ENCODE measurements around the gene NOB1.

Gene NOB1

GRCh38 chr16:69718111-69718764 lies 36.5 kb downstream of the NOB1 start:
- no peak for DNase-seq

DNA sequence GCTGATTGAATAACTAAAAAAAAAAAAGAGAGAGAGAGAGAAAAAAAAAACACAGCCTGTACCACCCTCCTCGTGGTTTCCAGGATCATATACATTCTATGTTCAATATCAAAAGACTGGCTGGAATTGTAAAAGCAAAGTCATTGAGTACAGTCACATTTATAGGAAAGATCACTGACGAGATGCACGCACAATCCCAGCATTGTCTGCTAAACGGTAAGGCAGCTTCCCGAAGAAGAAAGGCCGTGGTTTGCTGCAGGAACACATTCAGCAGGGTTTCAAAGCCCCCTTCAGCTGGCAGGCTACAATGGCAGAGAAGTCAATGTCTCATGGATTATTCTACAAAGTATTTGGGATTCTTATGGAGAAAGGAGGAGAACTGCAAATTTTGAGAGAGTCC lies 37.7 kb downstream of the NOB1 start:
- DNase-seq, result no peak

DNA sequence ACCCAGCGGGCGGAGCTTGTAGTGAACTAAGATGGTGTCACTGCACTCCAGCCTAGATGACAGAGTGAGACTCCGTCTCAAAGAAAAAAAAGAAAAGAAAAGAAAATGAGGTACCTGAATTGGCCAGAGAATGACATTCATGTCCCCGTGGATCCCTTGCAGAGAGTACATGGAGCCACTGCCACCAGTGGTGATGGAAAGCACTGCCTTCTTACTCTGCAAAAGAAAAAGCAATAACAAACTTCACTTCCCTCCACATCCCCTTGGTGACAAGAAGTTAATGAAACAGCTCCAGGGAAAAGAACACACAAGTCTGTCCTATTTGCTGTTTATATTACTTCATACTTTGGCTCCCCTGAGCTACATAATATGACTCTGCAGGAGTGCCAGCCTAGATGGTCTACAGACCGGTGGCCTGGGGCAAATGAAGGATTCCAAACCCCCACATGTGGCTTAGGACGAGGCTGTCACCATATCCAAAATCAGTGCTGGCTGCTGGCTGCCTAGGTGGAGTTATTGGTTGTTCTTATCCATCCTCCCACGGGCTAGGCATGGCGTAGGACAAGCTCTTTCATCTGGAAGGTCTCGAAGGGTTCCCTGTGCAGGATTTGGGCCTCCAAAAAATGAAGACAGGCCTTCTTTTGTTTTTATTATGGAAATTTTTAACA lies 41.7 kb downstream of the NOB1 start:
- no peak for DNase-seq

DNA sequence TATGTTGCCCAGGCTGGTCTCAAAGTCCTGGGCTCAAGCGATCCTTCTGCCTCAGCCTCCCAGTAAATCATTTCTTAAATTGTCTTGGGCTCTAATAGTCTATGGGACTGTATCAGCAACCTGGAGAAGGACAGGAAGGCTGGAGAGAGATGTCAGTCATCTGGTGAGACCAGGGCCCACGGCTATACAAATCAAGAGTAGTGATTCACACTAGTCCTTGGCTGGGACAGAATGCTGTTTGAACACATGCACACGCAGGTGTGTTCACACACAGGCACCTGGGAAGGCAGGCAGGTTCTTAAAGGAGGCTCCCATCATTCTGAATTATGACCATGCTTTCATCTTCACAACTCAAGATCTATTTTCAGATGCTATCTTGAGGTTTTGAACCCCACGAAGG lies 42.4 kb downstream of the NOB1 start:
- no peak for DNase-seq

GRCh38 chr16:69711115-69711740 lies 43.5 kb downstream of the NOB1 start:
- no peak for DNase-seq

- peak; percentile 54 for DNase-seq
These were observed 45.2 kb downstream of the NOB1 start for GRCh38 chr16:69709456-69710084.

GRCh38 chr16:69707920-69708683 lies 46.6 kb downstream of the NOB1 start:
- DNase-seq, result no peak

- no peak for DNase-seq
These were observed 47.8 kb downstream of the NOB1 start for GRCh38 chr16:69706975-69707340.

- DNase-seq, result no peak
These were observed 48.3 kb downstream of the NOB1 start for GRCh38 chr16:69706256-69706974.

GRCh38 chr16:69703638-69704037 lies 51.1 kb downstream of the NOB1 start:
- DNase-seq, result no peak

DNA sequence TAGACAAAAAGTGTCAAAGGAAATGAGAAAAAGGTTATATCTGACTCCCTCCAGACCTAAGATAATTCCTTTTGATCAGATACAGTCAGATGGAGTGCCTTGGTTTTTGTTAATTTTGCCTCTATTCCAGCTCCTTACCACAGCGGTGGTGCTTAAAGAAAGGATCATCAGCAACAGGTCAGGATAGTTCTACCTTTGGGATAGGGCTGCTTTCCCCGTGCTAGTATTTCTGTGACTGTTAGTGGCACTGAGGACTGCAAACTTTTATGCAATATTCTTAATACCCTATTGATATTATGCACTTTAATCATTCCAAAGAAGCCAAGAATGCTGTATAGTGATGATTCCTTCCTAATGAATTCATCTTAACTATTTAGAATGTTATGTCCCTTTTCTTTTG lies 52.9 kb downstream of the NOB1 start:
- no peak for DNase-seq

- DNase-seq, result no peak
These were observed 53.3 kb downstream of the NOB1 start for GRCh38 chr16:69701452-69701851.

DNA sequence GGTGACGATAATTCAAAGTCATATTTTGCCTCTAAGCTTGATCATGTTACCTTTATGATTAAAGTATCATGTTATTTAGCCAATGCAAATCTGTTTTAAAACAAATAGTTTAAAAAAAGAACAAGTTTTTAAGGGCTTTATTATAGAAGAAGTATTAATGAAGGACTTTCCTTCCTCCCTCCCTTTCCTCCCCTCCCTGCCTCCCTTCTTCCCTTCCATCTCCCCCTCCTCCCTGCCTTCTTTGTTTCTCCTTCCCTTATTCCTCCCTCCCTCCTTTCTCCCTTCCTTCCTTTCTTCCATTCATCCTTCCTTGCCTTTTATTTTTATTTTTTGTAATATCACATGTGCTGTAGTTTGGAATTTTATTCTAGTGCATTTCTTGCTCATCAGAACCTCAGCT lies 54.8 kb downstream of the NOB1 start:
- no peak for DNase-seq

DNA sequence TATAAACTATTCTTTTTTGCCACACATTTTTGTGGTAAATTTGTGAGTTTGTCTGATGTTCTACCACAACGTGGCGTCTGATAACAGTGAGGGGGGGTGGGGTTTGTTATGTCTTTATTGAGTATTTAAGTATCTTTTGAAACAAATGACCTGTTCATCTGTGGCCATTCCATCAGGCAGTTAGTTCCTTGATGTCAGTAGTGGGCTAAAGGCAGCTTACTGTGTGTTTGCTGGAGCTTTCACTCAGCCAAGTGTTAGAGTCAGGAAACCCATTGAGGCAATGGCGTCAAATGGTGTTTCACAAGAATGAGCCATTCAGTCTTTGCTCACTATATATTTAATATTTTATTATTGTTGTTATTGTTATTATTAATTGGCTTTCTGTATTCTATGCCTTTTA lies 56.3 kb downstream of the NOB1 start:
- no peak for DNase-seq

DNA sequence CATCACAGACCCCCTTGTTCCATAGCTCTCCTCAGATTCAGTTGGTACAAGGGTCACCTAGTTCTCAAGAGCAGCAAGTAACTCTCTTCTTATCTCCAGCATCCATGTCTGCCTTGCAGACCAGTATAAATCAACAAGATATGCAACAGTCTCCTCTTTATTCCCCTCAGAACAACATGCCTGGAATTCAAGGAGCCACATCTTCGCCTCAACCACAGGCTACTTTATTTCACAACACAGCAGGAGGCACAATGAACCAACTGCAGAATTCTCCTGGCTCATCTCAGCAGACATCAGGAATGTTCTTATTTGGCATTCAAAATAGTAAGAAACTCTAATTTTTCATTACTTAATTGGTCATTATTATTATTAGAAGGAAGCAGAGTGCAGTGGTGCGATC lies 60.8 kb downstream of the NOB1 start:
- no peak for DNase-seq

GRCh38 chr16:69691980-69692911 lies 62.5 kb downstream of the NOB1 start:
- DNase-seq, result no peak
